Stomach (tissue), 4 donors: ENCODE data around the gene SCN4A.

ENCODE experiments used
- EP300 ChIP-seq: sonication (generic); formaldehyde crosslinking; IDR thresholded peaks from one replicate; pipeline ENCODE4 v1.6.1; 2017; ENCODE audit warnings: antibody characterized with exemption
- POLR2A ChIP-seq, 4 donors: fragments of 450-650 bp; IDR thresholded peaks; one replicate each; pipeline ENCODE4 v1.6.1; 2016; ENCODE audit warnings: antibody characterized with exemption in 4 of 4, control low read depth in 2 of 4, mild to moderate bottlenecking in 1 of 4, moderate library complexity in 1 of 4
- POLR2AphosphoS5 ChIP-seq, 3 donors: sonication (generic); formaldehyde crosslinking; IDR thresholded peaks; one replicate each; pipeline ENCODE4 v1.6.1; 2016; ENCODE audit warnings: antibody characterized with exemption in 3 of 3
- TF ChIP-seq, protein P1 (sequence below), 7 experiments: fragments of 450-650 bp in 4 of 7; fragments of 200-600 bp in 3 of 7; sonication (generic) in 3 of 7; IDR thresholded peaks; one replicate each; pipeline ENCODE4 v1.5.1; 2016 to 2019; ENCODE audit warnings: antibody characterized with exemption in 7 of 7, control low read depth in 2 of 7, mild to moderate bottlenecking in 1 of 7

DNA sequence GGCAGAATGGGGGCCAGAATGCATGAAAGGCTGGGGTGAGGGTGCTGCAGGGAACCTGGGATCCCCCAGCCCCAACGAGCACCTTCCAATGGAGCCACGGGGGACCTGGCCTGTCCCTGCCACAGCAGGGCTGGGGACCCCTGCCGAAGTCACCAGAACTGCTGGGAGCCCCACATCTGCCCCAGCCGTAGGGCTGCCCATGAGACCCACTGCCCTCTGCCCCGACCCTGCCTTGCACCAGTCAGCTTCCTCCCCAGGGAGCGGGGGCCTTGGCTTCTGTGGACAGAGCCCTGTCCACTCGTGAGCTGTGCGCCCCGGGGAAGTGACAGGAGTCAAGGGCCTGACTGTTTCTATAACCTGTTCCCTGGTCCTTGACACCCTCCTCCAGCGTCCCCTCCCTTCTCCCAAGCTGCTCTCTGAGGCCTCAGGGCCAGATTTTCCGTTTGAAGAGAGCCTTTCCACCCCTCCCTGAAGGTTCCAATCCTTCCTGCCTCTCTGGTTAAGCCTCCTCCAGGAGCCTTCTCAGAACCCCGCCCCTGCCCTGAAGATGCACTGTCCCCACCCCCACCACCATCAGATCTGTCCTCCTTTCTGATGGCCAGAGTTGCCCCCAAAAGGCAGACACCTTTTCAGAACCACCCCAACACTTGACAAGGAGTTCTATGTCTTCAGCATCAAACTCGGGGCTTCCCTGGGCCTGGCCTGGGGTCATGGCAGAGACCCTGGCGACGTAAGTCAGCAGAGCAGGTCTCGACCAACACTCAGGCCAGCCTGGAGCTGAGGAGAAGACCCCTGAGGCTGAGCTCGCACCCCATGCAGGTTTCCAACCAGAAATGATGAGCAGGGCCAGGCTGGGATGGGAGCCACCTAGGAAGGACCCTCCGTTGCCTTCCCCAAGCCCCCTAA is 14.8 kb upstream of the SCN4A start:
- TF ChIP-seq EP300, result no peak
- TF ChIP-seq, protein P1, sequence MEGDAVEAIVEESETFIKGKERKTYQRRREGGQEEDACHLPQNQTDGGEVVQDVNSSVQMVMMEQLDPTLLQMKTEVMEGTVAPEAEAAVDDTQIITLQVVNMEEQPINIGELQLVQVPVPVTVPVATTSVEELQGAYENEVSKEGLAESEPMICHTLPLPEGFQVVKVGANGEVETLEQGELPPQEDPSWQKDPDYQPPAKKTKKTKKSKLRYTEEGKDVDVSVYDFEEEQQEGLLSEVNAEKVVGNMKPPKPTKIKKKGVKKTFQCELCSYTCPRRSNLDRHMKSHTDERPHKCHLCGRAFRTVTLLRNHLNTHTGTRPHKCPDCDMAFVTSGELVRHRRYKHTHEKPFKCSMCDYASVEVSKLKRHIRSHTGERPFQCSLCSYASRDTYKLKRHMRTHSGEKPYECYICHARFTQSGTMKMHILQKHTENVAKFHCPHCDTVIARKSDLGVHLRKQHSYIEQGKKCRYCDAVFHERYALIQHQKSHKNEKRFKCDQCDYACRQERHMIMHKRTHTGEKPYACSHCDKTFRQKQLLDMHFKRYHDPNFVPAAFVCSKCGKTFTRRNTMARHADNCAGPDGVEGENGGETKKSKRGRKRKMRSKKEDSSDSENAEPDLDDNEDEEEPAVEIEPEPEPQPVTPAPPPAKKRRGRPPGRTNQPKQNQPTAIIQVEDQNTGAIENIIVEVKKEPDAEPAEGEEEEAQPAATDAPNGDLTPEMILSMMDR (IDR thresholded peaks at IDR 0.05), result no peak
- no peak for TF ChIP-seq POLR2A (IDR thresholded peaks at IDR 0.05)
- TF ChIP-seq POLR2AphosphoS5 (IDR thresholded peaks at IDR 0.05), result no peak
